ENCODE data around the gene SAA4.

SAA4 gene

DNA sequence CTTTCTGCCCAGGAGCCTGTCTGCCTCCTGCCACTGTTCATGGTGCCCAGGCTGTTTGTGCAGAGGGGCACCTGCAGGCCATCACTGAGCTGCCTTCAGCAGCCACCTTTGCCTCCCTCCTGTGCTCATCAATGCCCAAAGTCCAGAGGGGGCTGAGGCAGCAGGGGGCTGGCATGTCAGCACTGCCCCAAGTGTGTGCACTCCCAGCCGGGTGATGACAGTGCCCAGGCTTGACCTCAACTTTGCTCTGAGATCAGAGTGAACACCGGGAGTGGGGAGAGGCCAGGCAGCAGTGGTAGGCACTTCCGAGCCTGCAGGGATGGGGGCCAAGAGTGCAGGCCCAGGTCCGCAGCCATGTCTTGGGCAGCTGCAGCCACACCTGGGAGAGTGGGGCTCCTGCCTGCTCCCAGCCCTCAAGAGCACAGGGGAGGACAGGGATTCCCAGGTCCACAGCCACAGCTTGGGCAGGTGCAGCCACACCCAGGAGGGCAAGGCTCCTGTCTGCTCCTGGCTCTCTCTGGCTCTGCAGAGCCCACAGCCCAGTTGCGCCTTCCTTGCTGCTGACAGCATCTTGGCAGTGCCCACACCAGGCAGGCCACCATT lies 15.2 kb downstream of the SAA4 start:
- Histone ChIP-seq H3K4me1 (ENCODE audit: control insufficient read depth, insufficient read depth, low read length) (no peaks in the 10 kb centered on the region), H3K36me3 (ENCODE audit: control insufficient read depth in 2 of 2, insufficient read depth in 1 of 2, low read length in 2 of 2) (no peaks in the 10 kb centered on the region), H3K9me3 (ENCODE audit: control insufficient read depth, insufficient read depth, low read depth, low read length) (no peaks in the 10 kb centered on the region), H3K4me3 (ENCODE audit: low read depth, low read length) (no peak overlapping the region), H3K27ac (ENCODE audit: extremely low read depth, low read depth, low read length) (no peak overlapping the region)
- ChIA-PET CTCF (no interaction called here), POLR2A (no interaction called here)
- no peak for TF ChIP-seq ZNF514 (tag by site-specific recombination; IDR thresholded peaks at IDR 0.05)
- no peak for TF ChIP-seq ZNF324 (tag by site-specific recombination; IDR thresholded peaks at IDR 0.05)
- TF ChIP-seq ZSCAN30 (tag by site-specific recombination; IDR thresholded peaks at IDR 0.05), result no peak
- no peak for TF ChIP-seq ZNF664 (tag by site-specific recombination; IDR thresholded peaks at IDR 0.05)
- TF ChIP-seq ZNF596 (tag by site-specific recombination; IDR thresholded peaks at IDR 0.05), result no peak
- TF ChIP-seq, protein P1, sequence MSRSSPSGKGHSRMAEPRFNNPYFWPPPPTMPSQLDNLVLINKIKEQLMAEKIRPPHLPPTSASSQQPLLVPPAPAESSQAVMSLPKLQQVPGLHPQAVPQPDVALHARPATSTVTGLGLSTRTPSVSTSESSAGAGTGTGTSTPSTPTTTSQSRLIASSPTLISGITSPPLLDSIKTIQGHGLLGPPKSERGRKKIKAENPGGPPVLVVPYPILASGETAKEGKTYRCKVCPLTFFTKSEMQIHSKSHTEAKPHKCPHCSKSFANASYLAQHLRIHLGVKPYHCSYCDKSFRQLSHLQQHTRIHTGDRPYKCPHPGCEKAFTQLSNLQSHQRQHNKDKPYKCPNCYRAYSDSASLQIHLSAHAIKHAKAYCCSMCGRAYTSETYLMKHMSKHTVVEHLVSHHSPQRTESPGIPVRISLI (tag by site-specific recombination; IDR thresholded peaks at IDR 0.05), result no peak
- no peak for TF ChIP-seq ZNF548 (tag by site-specific recombination; IDR thresholded peaks at IDR 0.05)
- no peak for TF ChIP-seq ZNF585B (tag by site-specific recombination; IDR thresholded peaks at IDR 0.05)
- TF ChIP-seq MEIS1 (CRISPR knock-in tag; IDR thresholded peaks at IDR 0.05; ENCODE audit: borderline replicate concordance), result no peak
- TF ChIP-seq SP7 (tag by site-specific recombination; IDR thresholded peaks at IDR 0.05), result no peak
- no peak for TF ChIP-seq ZNF335 (tag by site-specific recombination; conservative IDR thresholded peaks at IDR 0.05)
- TF ChIP-seq, protein P2, sequence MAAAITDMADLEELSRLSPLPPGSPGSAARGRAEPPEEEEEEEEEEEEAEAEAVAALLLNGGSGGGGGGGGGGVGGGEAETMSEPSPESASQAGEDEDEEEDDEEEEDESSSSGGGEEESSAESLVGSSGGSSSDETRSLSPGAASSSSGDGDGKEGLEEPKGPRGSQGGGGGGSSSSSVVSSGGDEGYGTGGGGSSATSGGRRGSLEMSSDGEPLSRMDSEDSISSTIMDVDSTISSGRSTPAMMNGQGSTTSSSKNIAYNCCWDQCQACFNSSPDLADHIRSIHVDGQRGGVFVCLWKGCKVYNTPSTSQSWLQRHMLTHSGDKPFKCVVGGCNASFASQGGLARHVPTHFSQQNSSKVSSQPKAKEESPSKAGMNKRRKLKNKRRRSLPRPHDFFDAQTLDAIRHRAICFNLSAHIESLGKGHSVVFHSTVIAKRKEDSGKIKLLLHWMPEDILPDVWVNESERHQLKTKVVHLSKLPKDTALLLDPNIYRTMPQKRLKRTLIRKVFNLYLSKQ (tag by site-specific recombination; IDR thresholded peaks at IDR 0.05; ENCODE audit: borderline replicate concordance), result no peak
- no peak for TF ChIP-seq ZFP3 (tag by site-specific recombination; IDR thresholded peaks at IDR 0.05; ENCODE audit: low read depth)
- no peak for TF ChIP-seq ZXDB (tag by site-specific recombination; IDR thresholded peaks at IDR 0.05)
- TF ChIP-seq, protein P3, sequence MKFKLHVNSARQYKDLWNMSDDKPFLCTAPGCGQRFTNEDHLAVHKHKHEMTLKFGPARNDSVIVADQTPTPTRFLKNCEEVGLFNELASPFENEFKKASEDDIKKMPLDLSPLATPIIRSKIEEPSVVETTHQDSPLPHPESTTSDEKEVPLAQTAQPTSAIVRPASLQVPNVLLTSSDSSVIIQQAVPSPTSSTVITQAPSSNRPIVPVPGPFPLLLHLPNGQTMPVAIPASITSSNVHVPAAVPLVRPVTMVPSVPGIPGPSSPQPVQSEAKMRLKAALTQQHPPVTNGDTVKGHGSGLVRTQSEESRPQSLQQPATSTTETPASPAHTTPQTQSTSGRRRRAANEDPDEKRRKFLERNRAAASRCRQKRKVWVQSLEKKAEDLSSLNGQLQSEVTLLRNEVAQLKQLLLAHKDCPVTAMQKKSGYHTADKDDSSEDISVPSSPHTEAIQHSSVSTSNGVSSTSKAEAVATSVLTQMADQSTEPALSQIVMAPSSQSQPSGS (tag by site-specific recombination; IDR thresholded peaks at IDR 0.05; ENCODE audit: low read depth), result no peak
- TF ChIP-seq ZNF600 (tag by site-specific recombination; IDR thresholded peaks at IDR 0.05), result no peak
- TF ChIP-seq ZNF670 (tag by site-specific recombination; IDR thresholded peaks at IDR 0.05; ENCODE audit: low read depth), result no peak

DNA sequence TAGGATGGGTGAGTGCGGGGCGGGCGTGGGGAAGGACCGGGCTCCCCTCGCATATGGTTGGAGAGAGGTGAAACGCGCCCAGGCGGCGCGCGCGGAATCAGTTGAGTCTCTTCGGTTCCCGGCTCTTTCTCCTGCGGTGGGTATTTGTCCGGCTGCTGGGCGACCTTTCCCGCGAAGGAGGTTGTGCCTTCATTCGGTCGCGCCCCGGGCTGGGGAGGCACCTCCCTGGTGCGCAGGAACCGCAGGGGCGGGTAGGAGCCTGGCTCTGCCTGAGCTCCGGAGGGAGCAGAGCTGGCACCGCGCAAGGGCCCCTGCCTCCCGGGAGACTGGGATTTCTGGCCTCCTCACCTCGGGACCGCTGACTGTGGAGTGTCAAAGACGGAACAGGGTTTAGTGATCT lies 27.5 kb downstream of the SAA4 start:
- Histone ChIP-seq H3K4me3 (ENCODE audit: low read depth, low read length) (no peak overlapping the region), H3K4me1 (ENCODE audit: control insufficient read depth, insufficient read depth, low read length) (no peaks in the 10 kb centered on the region), H3K36me3 (ENCODE audit: control insufficient read depth in 2 of 2, insufficient read depth in 1 of 2, low read length in 2 of 2) (no peaks in the 10 kb centered on the region), H3K9me3 (ENCODE audit: control insufficient read depth, insufficient read depth, low read depth, low read length) (no peaks in the 10 kb centered on the region), H3K27ac (ENCODE audit: extremely low read depth, low read depth, low read length) (no peak overlapping the region)
- ChIA-PET POLR2A (no interaction called here), CTCF (no interaction called here)
- no peak for TF ChIP-seq ZNF416 (tag by site-specific recombination; IDR thresholded peaks at IDR 0.05)
- TF ChIP-seq ZNF433 (tag by site-specific recombination; IDR thresholded peaks at IDR 0.05; ENCODE audit: low read depth), result no peak
- no peak for TF ChIP-seq ZNF426 (tag by site-specific recombination; IDR thresholded peaks at IDR 0.05)
- TF ChIP-seq, protein P4, sequence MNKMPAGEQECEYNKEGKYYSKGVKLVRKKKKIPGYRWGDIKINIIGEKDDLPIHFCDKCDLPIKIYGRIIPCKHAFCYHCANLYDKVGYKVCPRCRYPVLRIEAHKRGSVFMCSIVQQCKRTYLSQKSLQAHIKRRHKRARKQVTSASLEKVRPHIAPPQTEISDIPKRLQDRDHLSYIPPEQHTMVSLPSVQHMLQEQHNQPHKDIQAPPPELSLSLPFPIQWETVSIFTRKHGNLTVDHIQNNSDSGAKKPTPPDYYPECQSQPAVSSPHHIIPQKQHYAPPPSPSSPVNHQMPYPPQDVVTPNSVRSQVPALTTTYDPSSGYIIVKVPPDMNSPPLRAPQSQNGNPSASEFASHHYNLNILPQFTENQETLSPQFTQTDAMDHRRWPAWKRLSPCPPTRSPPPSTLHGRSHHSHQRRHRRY (tag by site-specific recombination; IDR thresholded peaks at IDR 0.05), result no peak
- TF ChIP-seq ZNF707 (tag by site-specific recombination; IDR thresholded peaks at IDR 0.05), result no peak
- TF ChIP-seq, protein P5, sequence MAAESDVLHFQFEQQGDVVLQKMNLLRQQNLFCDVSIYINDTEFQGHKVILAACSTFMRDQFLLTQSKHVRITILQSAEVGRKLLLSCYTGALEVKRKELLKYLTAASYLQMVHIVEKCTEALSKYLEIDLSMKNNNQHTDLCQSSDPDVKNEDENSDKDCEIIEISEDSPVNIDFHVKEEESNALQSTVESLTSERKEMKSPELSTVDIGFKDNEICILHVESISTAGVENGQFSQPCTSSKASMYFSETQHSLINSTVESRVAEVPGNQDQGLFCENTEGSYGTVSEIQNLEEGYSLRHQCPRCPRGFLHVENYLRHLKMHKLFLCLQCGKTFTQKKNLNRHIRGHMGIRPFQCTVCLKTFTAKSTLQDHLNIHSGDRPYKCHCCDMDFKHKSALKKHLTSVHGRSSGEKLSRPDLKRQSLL (tag by site-specific recombination; IDR thresholded peaks at IDR 0.05), result no peak
- no peak for TF ChIP-seq ZNF366 (tag by site-specific recombination; conservative IDR thresholded peaks at IDR 0.05)
- no peak for TF ChIP-seq ZNF175 (tag by site-specific recombination; IDR thresholded peaks at IDR 0.05)
- TF ChIP-seq ZNF791 (tag by site-specific recombination; IDR thresholded peaks at IDR 0.05), result no peak
- no peak for TF ChIP-seq MYNN (tag by site-specific recombination; IDR thresholded peaks at IDR 0.05; ENCODE audit: borderline replicate concordance)
- no peak for TF ChIP-seq ZNF621 (tag by site-specific recombination; IDR thresholded peaks at IDR 0.05)

Data from HEK293 (cell line).